GM12878 (cell line): ENCODE results near the gene TMEM120B. TPM values are rescaled to one million over a fixed set of nuclear protein-coding genes. Genes with fewer than 3 reads are reported as not detected.
A peak's percentile ranks its signal among the peaks of the same experiment; 100 is the strongest.

Source experiments
- CHD2 ChIP-seq: IDR thresholded peaks from 2 replicates; pipeline ENCODE4 v1.6.1; 2011; ENCODE audit warnings: low read depth, low read length, improper control_type of control experiment, borderline replicate concordance
- CREB1 ChIP-seq: IDR thresholded peaks from 2 replicates; pipeline ENCODE4 v1.6.1; 2012; ENCODE audit warnings: low read depth, mild to moderate bottlenecking, inconsistent platforms
- EED ChIP-seq: sonication (generic); IDR thresholded peaks from 2 replicates; pipeline ENCODE4 v1.6.1; 2016; ENCODE audit warnings: antibody characterized with exemption, low read depth
- ESRRA ChIP-seq: IDR thresholded peaks from 2 replicates; pipeline ENCODE4 v1.6.1; 2012; ENCODE audit warnings: mild to moderate bottlenecking, low read length, improper control_type of control experiment
- MEF2B ChIP-seq: fragments of 450-650 bp; IDR thresholded peaks from 2 replicates; pipeline ENCODE4 v1.6.1; 2018; ENCODE audit warnings: mild to moderate bottlenecking, moderate library complexity; ENCODE audit not compliant: partially characterized antibody, poor library complexity, severe bottlenecking
- MTA3 ChIP-seq: IDR thresholded peaks from 2 replicates; pipeline ENCODE4 v1.6.1; 2012; ENCODE audit warnings: low read length, inconsistent platforms, borderline replicate concordance
- POLR2AphosphoS5 ChIP-seq: IDR thresholded peaks from 2 replicates; pipeline ENCODE4 v1.6.1; 2011; ENCODE audit warnings: mild to moderate bottlenecking, low read length, inconsistent platforms
- RCOR1 ChIP-seq: conservative IDR thresholded peaks from 2 replicates; pipeline ENCODE4 v1.6.1; 2012; ENCODE audit warnings: low read depth, low read length, improper control_type of control experiment
- RELA ChIP-seq: fragments of 450-650 bp; IDR thresholded peaks from 2 replicates; pipeline ENCODE4 v1.8.0; 2014; ENCODE audit warnings: borderline replicate concordance; ENCODE audit not compliant: partially characterized antibody
- RUNX3 ChIP-seq: IDR thresholded peaks from 2 replicates; pipeline ENCODE4 v1.6.1; 2012; ENCODE audit warnings: low read length, inconsistent platforms
- SKIL ChIP-seq: fragments of 450-650 bp; IDR thresholded peaks from 2 replicates; pipeline ENCODE4 v1.6.1; 2017; ENCODE audit warnings: mild to moderate bottlenecking, low read depth, inconsistent platforms; ENCODE audit not compliant: poor library complexity, severe bottlenecking
- SMC3 ChIP-seq: IDR thresholded peaks from 2 replicates; pipeline ENCODE4 v1.6.1; 2011; ENCODE audit warnings: low read length, improper control_type of control experiment, borderline replicate concordance
- STAT1 ChIP-seq: fragments of 450-650 bp; conservative IDR thresholded peaks from 2 replicates; pipeline ENCODE4 v1.6.1; 2014; ENCODE audit warnings: antibody characterized with exemption, mild to moderate bottlenecking
- TAF1 ChIP-seq: IDR thresholded peaks from 2 replicates; pipeline ENCODE4 v1.6.1; 2011; ENCODE audit warnings: mild to moderate bottlenecking, low read depth, low read length, borderline replicate concordance
- USF1 ChIP-seq: IDR thresholded peaks from 2 replicates; pipeline ENCODE4 v1.6.1; 2011; ENCODE audit warnings: borderline replicate concordance, low read depth, mild to moderate bottlenecking, moderate library complexity, mixed read lengths, low read length; ENCODE audit not compliant: insufficient read depth; ENCODE audit errors: extremely low read length
- polyA plus RNA-seq, 11 experiments: library from polyadenylated mRNA; depleted of rRNA in 4 of 11; unstranded in 6 of 11; stranded (reverse) in 5 of 11; fragments of >200 nt; fragmentation: Nextera tagmentation in 4 of 11; fragmentation: Illumina TruSeq in 1 of 11; extraction: Ambion mirVana in 4 of 11; extraction: Trizol in 1 of 11; gene quantifications; 1 replicate in 1 of 11; 2 replicates in 10 of 11; pipeline versions ENCODE4 v1.2.1 to v1.2.3, GENCODE V29; 2011 to 2016; ENCODE audit warnings: inconsistent platforms in 2 of 11, missing spikeins in 2 of 11, low read depth in 1 of 11
- total RNA-seq, 4 experiments: library from RNA; depleted of rRNA in 3 of 4; stranded (reverse); fragments of >200 nt in 3 of 4; fragmentation: Illumina TruSeq in 1 of 4; extraction: Trizol in 1 of 4; gene quantifications; 2 replicates each; pipeline versions ENCODE4 v1.2.1 to v1.2.3, GENCODE V29; 2013 to 2021

Gene TMEM120B
- total and polyA plus RNA-seq, 10 of the 15 experiments (the other 5 are each of a cell fraction or from before 2014, with no cell fraction given): 4.0 to 26.2 (median 9.2) TPM

- TF ChIP-seq USF1: no peak
- no peak for TF ChIP-seq CHD2
- TF ChIP-seq SKIL: no peak
- no peak for TF ChIP-seq MTA3
- TF ChIP-seq SMC3: no peak
- TF ChIP-seq RCOR1: no peak
- peak; percentile 72; the same call in 1 of the 2 replicates for TF ChIP-seq TAF1
- no peak for TF ChIP-seq EED
- TF ChIP-seq CREB1: no peak
- TF ChIP-seq RELA: no peak
- TF ChIP-seq ESRRA: no peak
- no peak for TF ChIP-seq STAT1
- TF ChIP-seq POLR2AphosphoS5: peak; percentile 41; the same call in 1 of the 2 replicates
- no peak for TF ChIP-seq RUNX3
- no peak for TF ChIP-seq MEF2B
- TF ChIP-seq, all 136 proteins: peak for 18
These were observed 88.4 kb downstream of the TMEM120B start (continued) for GRCh38 chr12:121800694-121801594.
